GM23338 (cell line): ENCODE results near the gene KPNA4.

ENCODE experiments used
- CREB1 ChIP-seq: fragments of 250-450 bp; sonication (Bioruptor Pico); IDR thresholded peaks from 2 replicates; pipeline ENCODE4 v1.5.0; 2020; ENCODE audit warnings: low read depth, mild to moderate bottlenecking, moderate library complexity
- EZH2 ChIP-seq: fragments of 200-600 bp; sonication (generic); IDR thresholded peaks from one replicate; pipeline ENCODE4 v1.8.0; 2017; ENCODE audit warnings: antibody characterized with exemption, mild to moderate bottlenecking, low read depth; ENCODE audit not compliant: unreplicated experiment
- EZH2phosphoT487 ChIP-seq: fragments of 200-600 bp; sonication (generic); IDR thresholded peaks from one replicate; pipeline ENCODE4 v1.8.1; 2018; ENCODE audit warnings: antibody characterized with exemption; ENCODE audit not compliant: unreplicated experiment
- JUNB ChIP-seq: IDR thresholded peaks from one replicate; pipeline ENCODE4 v1.6.1; 2016; ENCODE audit warnings: antibody characterized with exemption; ENCODE audit not compliant: unreplicated experiment
- NANOG ChIP-seq: IDR thresholded peaks from 2 replicates; pipeline ENCODE4 v1.6.1; 2016; ENCODE audit warnings: antibody characterized with exemption, borderline replicate concordance
- POLR2AphosphoS5 ChIP-seq: IDR thresholded peaks from 2 replicates; pipeline ENCODE4 v1.6.1; 2016; ENCODE audit warnings: antibody characterized with exemption, low read depth
- STAT1 ChIP-seq: IDR thresholded peaks from one replicate; pipeline ENCODE4 v1.6.1; 2016; ENCODE audit warnings: antibody characterized with exemption; ENCODE audit not compliant: unreplicated experiment
- ZNF114 ChIP-seq: fragments of 250-450 bp; sonication (Bioruptor Pico); IDR thresholded peaks from 2 replicates; pipeline ENCODE4 v1.5.0; 2020; ENCODE audit warnings: mild to moderate bottlenecking, moderate library complexity
- ZNF331 ChIP-seq: fragments of 250-450 bp; sonication (Bioruptor Pico); IDR thresholded peaks from 2 replicates; pipeline ENCODE4 v1.5.0; 2020; ENCODE audit warnings: low read depth, mild to moderate bottlenecking, moderate library complexity
- TF ChIP-seq, protein P1 (sequence below), 2 experiments: fragments of 200-600 bp in 1 of 2; sonication (generic) in 1 of 2; conservative IDR thresholded peaks; 2 replicates each; pipeline versions ENCODE4 v1.5.1 to v1.6.1; 2016 to 2017; ENCODE audit warnings: antibody characterized with exemption in 2 of 2, low read depth in 2 of 2, mild to moderate bottlenecking in 2 of 2, moderate library complexity in 1 of 2
- TF ChIP-seq, protein P2 (sequence below): IDR thresholded peaks from one replicate; pipeline ENCODE4 v1.6.1; 2018; ENCODE audit warnings: antibody characterized with exemption; ENCODE audit not compliant: unreplicated experiment
- TF ChIP-seq, protein P3 (sequence below): IDR thresholded peaks from 2 replicates; pipeline ENCODE4 v1.6.1; 2016; ENCODE audit warnings: antibody characterized with exemption

DNA sequence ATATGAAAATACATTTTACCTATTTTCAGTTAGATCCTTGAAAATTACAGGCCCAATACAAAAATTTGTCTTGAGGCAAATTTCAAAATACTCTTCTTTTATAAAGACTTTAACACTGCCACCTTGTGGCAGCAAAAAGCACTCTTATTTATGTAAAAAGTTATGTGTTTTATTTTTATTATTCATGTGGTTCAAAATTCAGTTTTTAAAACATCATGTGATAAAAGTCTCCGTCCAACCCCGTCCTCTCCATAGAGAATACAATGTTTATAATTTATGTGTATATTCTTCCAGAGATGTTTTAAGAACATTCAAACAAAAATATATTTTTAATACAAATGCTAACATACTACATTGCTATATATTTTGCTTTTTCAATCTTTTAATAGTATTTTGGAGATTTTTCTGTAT, 78.9 kb downstream of the KPNA4 start:
- TF ChIP-seq, protein P1, sequence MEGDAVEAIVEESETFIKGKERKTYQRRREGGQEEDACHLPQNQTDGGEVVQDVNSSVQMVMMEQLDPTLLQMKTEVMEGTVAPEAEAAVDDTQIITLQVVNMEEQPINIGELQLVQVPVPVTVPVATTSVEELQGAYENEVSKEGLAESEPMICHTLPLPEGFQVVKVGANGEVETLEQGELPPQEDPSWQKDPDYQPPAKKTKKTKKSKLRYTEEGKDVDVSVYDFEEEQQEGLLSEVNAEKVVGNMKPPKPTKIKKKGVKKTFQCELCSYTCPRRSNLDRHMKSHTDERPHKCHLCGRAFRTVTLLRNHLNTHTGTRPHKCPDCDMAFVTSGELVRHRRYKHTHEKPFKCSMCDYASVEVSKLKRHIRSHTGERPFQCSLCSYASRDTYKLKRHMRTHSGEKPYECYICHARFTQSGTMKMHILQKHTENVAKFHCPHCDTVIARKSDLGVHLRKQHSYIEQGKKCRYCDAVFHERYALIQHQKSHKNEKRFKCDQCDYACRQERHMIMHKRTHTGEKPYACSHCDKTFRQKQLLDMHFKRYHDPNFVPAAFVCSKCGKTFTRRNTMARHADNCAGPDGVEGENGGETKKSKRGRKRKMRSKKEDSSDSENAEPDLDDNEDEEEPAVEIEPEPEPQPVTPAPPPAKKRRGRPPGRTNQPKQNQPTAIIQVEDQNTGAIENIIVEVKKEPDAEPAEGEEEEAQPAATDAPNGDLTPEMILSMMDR (conservative IDR thresholded peaks at IDR 0.05; ENCODE audit: low read depth in 2 of 2) = peak in 1 of 2 experiments; percentile 83; a peak in 3 of 4 replicates
- TF ChIP-seq ZNF331 (CRISPR knock-in tag) = no peak
- TF ChIP-seq EZH2phosphoT487 = no peak
- TF ChIP-seq STAT1 = no peak
- no peak for TF ChIP-seq POLR2AphosphoS5
- no peak for TF ChIP-seq CREB1 (CRISPR knock-in tag)
- no peak for TF ChIP-seq EZH2
- TF ChIP-seq, protein P2, sequence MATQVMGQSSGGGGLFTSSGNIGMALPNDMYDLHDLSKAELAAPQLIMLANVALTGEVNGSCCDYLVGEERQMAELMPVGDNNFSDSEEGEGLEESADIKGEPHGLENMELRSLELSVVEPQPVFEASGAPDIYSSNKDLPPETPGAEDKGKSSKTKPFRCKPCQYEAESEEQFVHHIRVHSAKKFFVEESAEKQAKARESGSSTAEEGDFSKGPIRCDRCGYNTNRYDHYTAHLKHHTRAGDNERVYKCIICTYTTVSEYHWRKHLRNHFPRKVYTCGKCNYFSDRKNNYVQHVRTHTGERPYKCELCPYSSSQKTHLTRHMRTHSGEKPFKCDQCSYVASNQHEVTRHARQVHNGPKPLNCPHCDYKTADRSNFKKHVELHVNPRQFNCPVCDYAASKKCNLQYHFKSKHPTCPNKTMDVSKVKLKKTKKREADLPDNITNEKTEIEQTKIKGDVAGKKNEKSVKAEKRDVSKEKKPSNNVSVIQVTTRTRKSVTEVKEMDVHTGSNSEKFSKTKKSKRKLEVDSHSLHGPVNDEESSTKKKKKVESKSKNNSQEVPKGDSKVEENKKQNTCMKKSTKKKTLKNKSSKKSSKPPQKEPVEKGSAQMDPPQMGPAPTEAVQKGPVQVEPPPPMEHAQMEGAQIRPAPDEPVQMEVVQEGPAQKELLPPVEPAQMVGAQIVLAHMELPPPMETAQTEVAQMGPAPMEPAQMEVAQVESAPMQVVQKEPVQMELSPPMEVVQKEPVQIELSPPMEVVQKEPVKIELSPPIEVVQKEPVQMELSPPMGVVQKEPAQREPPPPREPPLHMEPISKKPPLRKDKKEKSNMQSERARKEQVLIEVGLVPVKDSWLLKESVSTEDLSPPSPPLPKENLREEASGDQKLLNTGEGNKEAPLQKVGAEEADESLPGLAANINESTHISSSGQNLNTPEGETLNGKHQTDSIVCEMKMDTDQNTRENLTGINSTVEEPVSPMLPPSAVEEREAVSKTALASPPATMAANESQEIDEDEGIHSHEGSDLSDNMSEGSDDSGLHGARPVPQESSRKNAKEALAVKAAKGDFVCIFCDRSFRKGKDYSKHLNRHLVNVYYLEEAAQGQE = no peak
- TF ChIP-seq JUNB = no peak
- TF ChIP-seq, protein P3, sequence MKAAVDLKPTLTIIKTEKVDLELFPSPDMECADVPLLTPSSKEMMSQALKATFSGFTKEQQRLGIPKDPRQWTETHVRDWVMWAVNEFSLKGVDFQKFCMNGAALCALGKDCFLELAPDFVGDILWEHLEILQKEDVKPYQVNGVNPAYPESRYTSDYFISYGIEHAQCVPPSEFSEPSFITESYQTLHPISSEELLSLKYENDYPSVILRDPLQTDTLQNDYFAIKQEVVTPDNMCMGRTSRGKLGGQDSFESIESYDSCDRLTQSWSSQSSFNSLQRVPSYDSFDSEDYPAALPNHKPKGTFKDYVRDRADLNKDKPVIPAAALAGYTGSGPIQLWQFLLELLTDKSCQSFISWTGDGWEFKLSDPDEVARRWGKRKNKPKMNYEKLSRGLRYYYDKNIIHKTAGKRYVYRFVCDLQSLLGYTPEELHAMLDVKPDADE = no peak
- TF ChIP-seq NANOG = no peak
- TF ChIP-seq ZNF114 = no peak
